DMS 273 (cell line): ENCODE results near the gene SYNGR3.

Experiments used
- DNase-seq: peaks from one replicate; lab custom pipeline; 2025; ENCODE audit not compliant: unreplicated experiment; lab: John Stamatoyannopoulos, UW

The SYNGR3 gene

DNA sequence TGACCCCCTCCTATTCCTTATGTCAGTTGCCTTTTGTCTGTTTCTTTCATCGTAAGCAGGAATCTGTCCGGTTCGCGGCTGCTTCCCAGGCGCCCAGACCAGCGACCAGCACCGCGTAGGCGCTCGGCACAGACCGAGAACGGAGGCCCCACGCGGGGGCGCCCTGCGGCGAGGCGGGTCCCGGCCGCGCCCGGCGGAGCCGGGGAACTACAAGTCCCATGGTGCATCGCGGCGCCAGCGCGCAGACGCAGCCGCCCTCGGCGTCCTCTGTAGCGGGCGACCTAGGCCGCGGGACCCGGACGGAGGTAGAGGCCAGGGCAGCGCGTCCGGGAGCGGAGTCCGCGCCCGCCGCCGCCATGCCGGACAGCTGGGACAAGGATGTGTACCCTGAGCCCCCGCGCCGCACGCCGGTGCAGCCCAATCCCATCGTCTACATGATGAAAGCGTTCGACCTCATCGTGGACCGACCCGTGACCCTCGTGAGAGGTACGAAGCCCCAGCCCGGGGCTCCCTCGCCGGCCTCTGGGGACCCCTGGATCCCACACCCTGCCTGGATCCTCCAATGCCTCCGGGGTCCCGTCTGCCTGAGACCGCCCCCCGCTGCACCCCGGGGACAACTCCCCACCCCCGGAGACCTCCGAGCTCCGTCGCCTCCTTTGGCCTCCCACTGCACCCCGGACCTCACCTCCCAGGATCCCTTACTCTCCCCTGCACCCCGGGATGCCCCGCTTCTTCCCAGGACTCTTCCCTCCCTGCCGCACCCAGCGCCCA, 30.3 kb upstream of the SYNGR3 start, which contains the start of gene NDUFB10:
Gene NDUFB10 (plus strand): TSS at position 270 of the 771 bp plus-strand sequence. CDS start 87 bp downstream, at position 357.
- DNase-seq: peak; percentile 98

DNA sequence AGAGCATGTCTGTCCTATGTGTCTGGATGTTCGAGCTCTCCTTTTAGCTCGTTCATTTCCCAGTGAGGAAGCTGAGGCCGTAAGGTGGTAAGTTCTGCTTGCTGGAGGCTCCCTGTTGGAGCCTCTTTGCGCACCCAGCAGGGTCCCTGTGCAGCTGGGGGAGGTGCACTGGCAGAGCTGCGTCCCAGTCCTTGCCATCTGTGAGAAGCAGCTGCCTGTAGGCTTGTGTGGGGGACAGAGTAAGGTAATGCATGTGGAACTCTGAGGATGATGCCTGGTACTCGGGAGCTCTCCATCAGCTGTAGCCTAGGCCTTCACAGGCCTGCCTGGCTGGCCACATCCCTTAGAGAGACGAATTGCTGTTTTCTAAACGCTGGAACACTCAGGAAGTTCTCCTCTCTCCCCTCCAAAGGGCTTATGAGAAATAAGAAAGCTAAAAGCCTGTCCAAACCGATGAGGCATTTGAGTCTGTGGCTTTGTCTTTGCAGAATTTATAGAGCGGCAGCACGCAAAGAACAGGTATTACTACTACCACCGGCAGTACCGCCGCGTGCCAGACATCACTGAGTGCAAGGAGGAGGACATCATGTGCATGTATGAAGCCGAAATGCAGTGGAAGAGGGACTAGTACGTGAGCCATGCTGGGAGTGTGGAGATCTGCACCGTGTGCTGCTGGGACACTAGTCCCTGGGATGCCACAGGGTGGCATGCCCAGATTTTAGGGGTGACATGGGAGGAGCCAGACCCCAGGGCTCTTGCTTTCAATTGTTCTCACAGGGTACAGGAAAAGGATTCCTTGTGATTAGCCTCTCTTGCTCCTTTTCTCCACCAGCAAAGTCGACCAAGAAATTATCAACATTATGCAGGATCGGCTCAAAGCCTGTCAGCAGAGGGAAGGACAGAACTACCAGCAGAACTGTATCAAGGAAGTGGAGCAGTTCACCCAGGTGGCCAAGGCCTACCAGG, 28.8 kb upstream of the SYNGR3 start:
- peak; percentile 96 for DNase-seq

- DNase-seq: peak; percentile 91
These were observed 28.1 kb upstream of the SYNGR3 start for GRCh38 chr16:1961651-1962067.

- peak; percentile 52 for DNase-seq
These were observed 27.3 kb upstream of the SYNGR3 start for GRCh38 chr16:1962161-1963153.

DNA sequence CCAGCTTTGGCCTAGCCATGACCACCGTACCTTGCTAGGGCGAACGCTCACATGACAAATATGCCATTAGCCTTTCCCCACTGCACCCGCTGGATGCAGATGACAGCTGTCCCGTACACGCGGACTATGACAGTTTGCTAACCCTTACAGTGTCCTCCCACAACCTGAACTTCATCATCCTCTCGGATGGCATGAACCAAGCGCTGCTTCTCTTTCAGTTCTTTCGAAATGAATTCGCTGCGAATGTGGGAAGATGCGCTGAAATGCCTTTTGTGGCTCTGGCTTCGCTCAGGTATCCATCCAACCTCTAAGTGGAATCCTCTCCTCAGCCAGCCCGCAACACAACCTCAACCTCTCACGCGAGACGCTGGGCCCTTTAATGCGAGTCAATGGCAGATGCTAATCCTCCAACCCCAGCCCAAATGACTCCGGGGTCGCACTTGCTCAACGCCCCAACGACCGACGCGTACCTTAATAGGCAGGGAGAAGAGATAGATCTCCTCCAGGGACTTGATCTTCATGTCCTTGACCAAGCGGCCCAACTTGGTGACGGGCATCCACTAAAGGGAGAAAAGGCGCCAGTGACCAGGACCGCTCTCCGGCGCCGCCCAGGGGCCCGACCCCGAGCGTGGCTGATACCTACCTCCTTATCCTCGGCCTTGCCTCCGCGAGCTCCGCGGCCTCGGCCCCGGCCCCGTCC, 25.8 kb upstream of the SYNGR3 start:
- peak; percentile 68 for DNase-seq

DNA sequence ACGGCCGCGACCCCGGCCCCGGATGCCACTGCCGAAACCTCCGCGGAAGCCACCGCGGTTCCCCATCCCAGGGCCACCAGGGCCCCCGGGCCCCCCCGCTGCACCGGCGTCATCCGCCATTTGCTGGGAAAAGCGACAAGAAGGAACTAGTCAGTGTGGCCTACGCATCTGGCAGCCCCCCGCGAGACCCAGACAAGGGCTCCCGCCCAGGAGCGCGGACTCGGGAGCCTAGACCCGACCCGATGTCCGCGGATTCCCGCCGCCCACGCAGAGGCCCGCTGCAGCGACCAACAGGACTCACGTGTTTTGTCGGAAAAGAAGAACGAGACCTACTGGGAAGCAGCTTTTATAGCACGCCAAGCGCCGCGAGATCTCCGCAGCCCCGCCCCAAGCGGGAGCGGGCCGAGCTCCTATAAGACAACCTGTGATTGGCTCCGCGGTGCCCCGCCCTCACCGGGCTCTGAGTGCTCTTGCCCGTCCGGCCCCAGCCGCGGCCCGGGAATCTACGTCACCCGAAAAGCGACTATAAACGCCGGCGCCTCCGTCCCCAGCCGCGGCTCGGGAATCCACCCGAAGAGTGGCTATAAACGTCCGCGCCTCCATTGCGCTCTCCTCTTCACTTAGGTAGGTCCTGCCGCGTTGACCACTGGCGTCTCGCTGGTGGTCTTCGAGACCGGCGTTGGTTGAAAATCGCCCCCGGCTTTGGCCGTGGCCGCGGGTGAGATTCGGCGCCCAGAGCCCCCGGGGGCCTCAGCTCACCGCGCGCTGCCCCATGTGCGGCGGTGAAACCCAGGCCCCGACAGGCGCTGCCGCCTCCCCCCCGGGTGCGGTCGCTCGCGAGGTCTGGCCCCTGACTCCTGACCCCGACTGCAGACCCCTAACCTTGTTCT, 25.0 kb upstream of the SYNGR3 start, which contains the start of gene RPS2:
Gene RPS2 (minus strand): TSS at position 321 of the 890 bp plus-strand sequence. CDS start 201 bp downstream, at position 120.
- DNase-seq: peak; percentile 99

DNA sequence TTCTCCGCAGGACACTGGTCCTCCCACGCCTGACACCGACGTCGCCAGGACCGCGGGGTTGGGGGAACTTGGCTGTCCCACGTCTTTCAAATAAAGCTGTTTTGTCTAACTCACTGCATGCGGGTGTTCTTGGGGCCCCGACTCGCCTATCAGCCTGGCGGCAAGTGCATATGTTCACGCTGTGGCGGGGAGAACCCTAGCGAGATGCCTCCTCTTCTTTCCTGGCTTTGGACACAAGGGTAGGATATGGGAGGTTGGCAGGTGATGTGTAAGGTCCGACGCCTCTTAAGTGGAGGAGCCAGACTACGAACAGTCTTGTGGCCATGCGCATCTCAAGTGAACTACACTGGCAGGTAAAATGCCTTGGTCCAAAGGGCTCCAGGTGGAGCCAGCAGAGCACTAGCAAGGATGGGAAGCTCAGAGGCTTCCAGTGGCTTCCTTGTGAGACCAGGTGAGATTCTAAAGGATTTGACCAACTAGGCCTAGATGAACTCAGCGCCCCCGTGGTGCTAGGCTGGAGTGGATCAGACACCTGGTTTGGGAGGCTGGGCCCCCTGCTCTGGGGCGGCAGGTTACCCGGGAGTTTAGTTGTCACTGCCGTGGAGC, 24.3 kb upstream of the SYNGR3 start:
- DNase-seq: peak; percentile 55

- no peak for DNase-seq
These were observed 23.3 kb upstream of the SYNGR3 start, which contains the start of gene RNF151 for GRCh38 chr16:1966460-1966859. RNF151 (plus strand) TSS chr16:1966856; CDS start chr16:1966882, 26 bp downstream.

- no peak for DNase-seq
These were observed 21.4 kb upstream of the SYNGR3 start for GRCh38 chr16:1968146-1968953.

DNA sequence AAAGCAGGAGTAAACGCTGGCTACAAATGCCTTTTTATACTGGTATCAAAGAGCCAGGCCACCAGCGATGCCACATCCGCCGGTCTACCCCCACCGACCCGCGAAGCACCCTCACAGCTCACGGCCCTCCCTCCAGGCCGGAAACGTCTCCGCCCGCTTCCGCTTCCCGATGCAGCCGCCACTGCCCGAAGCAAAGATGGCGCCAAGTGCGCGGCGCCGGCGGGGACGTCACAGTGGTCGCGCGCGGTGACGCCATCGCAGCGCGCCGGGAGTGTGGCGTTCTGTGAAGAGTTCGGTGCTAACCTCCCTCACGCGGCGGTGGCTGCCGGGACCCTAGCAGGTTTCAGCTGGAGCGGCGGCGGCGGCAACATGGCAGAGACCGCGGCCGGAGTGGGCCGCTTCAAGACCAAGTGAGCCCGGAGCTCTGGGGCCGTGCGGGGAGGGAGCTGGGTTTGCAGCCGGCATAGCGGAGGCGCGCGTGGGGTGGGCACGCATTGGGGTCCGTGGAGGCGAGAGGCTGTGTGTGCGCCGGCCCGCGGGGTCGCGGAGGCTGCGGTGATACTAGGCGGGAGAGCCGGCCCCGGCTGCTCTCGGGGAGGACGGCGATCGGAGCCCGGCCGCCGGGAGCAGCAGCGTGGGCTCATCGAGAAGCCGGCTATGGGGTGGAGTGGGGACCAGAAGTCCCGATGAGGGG, 17.8 kb upstream of the SYNGR3 start, which contains the start of gene TBL3:
Gene TBL3 (plus strand): TSS at position 258 of the 694 bp plus-strand sequence. CDS start 112 bp downstream, at position 370.
- DNase-seq: peak; percentile 98

GRCh38 chr16:1972490-1972877, 17.3 kb upstream of the SYNGR3 start:
- peak; percentile 68 for DNase-seq

- no peak for DNase-seq
These were observed 16.2 kb upstream of the SYNGR3 start for GRCh38 chr16:1973461-1974156.

GRCh38 chr16:1974157-1975070, 15.4 kb upstream of the SYNGR3 start:
- no peak for DNase-seq

GRCh38 chr16:1975432-1976215, 14.1 kb upstream of the SYNGR3 start:
- no peak for DNase-seq
